Stimulated activated CD4-positive, alpha-beta T cell treated with anti-CD3 and anti-CD28 coated beads, Interleukin-2, amount 100 ng/mL, for 48 hours (primary cell): ENCODE data around the gene NXPH2.

ENCODE experiments used
- DNase-seq, 2 donors: peaks; one replicate each; pipeline ENCODE4 v3.0.0-alpha.2; 2020

NXPH2 gene

DNA sequence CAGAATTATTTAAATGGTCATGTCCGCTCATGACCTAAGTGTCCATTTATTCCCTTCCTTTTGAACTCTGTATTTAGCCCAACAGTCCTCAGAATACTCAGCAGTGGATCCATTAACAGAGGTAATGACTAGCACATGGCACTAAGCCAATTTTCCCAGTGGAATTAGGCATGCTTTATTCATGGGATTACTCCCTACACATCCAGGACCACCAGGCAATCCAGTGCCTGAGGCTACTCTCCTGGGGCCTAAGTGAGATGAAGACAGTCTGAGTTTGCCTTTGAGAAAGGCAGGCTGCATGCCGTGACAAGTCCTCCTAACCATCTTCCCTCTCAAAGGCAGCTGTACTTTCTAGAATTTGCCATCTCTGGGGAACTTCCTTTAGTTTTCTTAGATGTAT, 150.0 kb downstream of the NXPH2 start:
- DNase-seq = no peak

DNA sequence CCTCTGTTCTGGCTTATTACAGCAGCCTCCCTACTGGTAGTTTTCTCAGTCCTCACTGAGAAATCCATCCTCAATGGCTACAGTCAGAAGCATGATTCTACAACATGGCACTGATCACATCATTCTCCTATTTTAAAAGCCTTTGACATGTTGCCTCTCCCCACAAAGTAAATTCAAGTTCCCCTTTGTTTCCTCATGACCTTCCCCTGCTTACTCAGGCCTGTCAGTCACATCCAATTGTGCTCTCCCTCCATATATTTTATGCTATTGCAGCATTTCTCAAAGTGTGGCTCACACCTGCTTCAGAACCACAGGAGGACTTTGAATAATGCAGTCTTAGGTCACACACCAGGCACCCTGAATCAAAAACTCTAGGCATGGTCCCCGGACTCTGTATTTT, 154.0 kb downstream of the NXPH2 start:
- no peak for DNase-seq

DNA sequence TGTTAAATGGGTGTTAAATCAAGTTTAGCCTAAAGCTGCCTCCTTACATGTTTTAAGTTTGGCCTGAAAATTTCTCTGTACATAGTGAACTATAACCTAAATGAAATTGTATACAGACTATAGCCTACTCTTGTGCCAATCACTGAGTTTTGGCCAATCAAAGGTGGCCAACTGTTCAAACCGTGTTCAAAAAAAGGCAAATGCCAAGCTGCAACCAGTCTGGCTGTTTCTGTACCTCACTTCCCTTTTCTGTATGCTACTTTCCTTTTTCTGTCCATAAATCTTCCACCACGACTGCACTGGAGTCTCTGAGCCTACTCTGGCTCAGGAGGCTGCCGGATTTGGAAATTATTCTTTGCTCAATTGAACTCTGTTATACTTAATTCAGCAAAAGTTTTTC, 157.6 kb downstream of the NXPH2 start:
- DNase-seq = no peak

DNA sequence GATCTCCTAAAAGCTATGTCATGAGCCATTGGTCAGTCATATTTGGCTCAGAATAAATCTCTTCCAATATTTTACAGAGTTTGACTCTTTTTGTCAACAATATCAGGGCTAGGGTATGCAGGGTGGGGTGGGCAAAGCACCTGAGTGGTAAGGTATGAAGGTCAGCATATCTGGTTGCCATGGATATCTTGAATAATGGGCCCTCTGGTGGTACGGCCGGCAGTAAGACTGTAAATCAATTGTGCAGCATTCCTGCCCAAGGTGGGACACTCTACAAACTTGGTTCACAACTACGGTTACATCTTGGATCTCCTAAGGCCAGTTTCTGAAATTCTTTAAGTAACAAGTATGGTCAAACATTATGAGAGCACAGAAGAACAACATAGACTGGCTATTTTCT, 159.1 kb downstream of the NXPH2 start:
- DNase-seq = no peak

DNA sequence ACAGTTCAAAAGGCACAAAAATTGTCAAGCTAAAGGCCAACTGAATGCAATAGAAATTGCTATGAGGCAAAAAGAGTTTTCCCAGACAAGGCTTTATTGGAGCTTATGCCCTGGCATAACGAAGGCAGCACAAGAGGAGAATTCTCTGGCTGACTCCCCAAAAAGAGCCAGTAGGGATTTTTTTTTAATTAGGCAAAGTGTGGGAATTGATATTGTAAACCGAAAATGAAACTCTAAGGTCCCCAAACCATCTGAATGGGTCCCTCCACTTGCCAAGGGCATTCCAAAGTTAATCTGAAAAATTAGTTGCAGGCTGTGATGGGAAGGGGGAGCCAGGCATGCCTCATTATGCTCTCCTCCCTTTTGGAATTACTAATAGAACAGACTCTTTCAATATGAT, 159.8 kb downstream of the NXPH2 start:
- no peak for DNase-seq
